Measurements from ENCODE around the gene PLA2G2D.
"Not testable (repeated sequence)": the region's sequence is repeated elsewhere in the genome, so short reads cannot be mapped to it uniquely, and the experiment has no call there.

PLA2G2D gene

GRCh38 chr1:20136249-20136648, 16.9 kb upstream of the PLA2G2D start:
- TF ChIP-seq SUZ12 (IDR thresholded peaks at IDR 0.05; ENCODE audit: extremely low read depth, insufficient read depth, insufficient read length) (no peak), YY1 (IDR thresholded peaks at IDR 0.05; ENCODE audit: insufficient read depth, insufficient read length) (no peak), ZNF274 (IDR thresholded peaks at IDR 0.05; ENCODE audit: low read depth, low read length) (no peak)
- Histone ChIP-seq H3K9ac (ENCODE audit: insufficient read length, low read depth) (no peak overlapping the region), H3K4me3 (ENCODE audit: insufficient read length, low read depth) (no peak overlapping the region), H3K27me3 (ENCODE audit: insufficient read depth, insufficient read length) (no peaks in the 10 kb centered on the region), H3K4me1 (ENCODE audit: insufficient read depth, insufficient read length) (no peaks in the 10 kb centered on the region), H3K36me3 (ENCODE audit: insufficient read depth, insufficient read length, low read length) (no peaks in the 10 kb centered on the region), H3K9me3 (ENCODE audit: insufficient read depth, low read length) (peaks cover 10% of the 10 kb centered on the region; the same call in 1 of the 2 replicates)
- DNase-seq (ENCODE audit: low read depth, low spot score), result no peak

GRCh38 chr1:20134995-20135394, 15.7 kb upstream of the PLA2G2D start:
- Histone ChIP-seq H3K27me3 (ENCODE audit: insufficient read depth, insufficient read length) (no peaks in the 10 kb centered on the region), H3K4me1 (ENCODE audit: insufficient read depth, insufficient read length) (no peaks in the 10 kb centered on the region), H3K9me3 (ENCODE audit: insufficient read depth, low read length) (peaks cover 10% of the 10 kb centered on the region; the same call in 1 of the 2 replicates), H3K36me3 (ENCODE audit: insufficient read depth, insufficient read length, low read length) (no peaks in the 10 kb centered on the region), H3K4me3 (ENCODE audit: insufficient read length, low read depth) (no peak overlapping the region), H3K9ac (ENCODE audit: insufficient read length, low read depth) (no peak overlapping the region)
- DNase-seq (ENCODE audit: low read depth, low spot score), result no peak
- TF ChIP-seq SUZ12 (IDR thresholded peaks at IDR 0.05; ENCODE audit: extremely low read depth, insufficient read depth, insufficient read length), result no peak
- no peak for TF ChIP-seq YY1 (IDR thresholded peaks at IDR 0.05; ENCODE audit: insufficient read depth, insufficient read length)
- TF ChIP-seq ZNF274 (IDR thresholded peaks at IDR 0.05; ENCODE audit: low read depth, low read length), result no peak

DNA sequence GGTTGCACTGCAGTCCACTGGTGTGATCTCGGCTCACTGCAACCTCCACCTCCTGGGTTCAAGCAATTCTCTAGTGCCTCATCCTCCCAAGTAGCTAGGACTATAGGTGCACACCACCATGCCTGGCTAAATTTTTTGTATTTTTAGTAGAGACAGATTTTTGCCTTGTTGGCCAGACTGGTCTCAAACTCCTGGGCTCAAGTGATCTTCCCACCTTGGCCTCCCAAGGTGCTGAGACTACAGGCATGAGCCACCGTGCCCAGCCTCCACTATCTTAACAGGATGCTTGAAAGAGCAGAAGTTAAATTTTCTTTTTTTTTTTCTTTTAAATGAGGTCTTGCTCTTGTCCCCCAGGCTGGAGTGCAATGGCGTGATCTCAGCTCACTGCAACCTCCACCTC, 11.2 kb upstream of the PLA2G2D start:
- DNase-seq (ENCODE audit: low read depth, low spot score); H3K9ac ChIP-seq (ENCODE audit: insufficient read length, low read depth); H3K4me3 ChIP-seq (ENCODE audit: insufficient read length, low read depth); H3K9me3 ChIP-seq (ENCODE audit: insufficient read depth, low read length); H3K36me3 ChIP-seq (ENCODE audit: insufficient read depth, insufficient read length, low read length); H3K27me3 ChIP-seq (ENCODE audit: insufficient read depth, insufficient read length); H3K4me1 ChIP-seq (ENCODE audit: insufficient read depth, insufficient read length): not testable (repeated sequence)

- DNase-seq (ENCODE audit: low read depth, low spot score), result no peak
- H3K4me1 ChIP-seq (ENCODE audit: insufficient read depth, insufficient read length), result no peaks in the 10 kb centered on the region
- no peak for TF ChIP-seq SUZ12 (IDR thresholded peaks at IDR 0.05; ENCODE audit: extremely low read depth, insufficient read depth, insufficient read length)
- TF ChIP-seq YY1 (IDR thresholded peaks at IDR 0.05; ENCODE audit: insufficient read depth, insufficient read length), result no peak
- no peak for TF ChIP-seq ZNF274 (IDR thresholded peaks at IDR 0.05; ENCODE audit: low read depth, low read length)
- no peak overlapping the region for H3K9ac ChIP-seq (ENCODE audit: insufficient read length, low read depth)
- no peak overlapping the region for H3K4me3 ChIP-seq (ENCODE audit: insufficient read length, low read depth)
- H3K9me3 ChIP-seq (ENCODE audit: insufficient read depth, low read length), result peaks cover 4% of the 10 kb centered on the region; the same call in 1 of the 2 replicates
- H3K27me3 ChIP-seq (ENCODE audit: insufficient read depth, insufficient read length), result no peaks in the 10 kb centered on the region
- no peaks in the 10 kb centered on the region for H3K36me3 ChIP-seq (ENCODE audit: insufficient read depth, insufficient read length, low read length)
Measured at GRCh38 chr1:20126806-20127440, 7.6 kb upstream of the PLA2G2D start.

DNA sequence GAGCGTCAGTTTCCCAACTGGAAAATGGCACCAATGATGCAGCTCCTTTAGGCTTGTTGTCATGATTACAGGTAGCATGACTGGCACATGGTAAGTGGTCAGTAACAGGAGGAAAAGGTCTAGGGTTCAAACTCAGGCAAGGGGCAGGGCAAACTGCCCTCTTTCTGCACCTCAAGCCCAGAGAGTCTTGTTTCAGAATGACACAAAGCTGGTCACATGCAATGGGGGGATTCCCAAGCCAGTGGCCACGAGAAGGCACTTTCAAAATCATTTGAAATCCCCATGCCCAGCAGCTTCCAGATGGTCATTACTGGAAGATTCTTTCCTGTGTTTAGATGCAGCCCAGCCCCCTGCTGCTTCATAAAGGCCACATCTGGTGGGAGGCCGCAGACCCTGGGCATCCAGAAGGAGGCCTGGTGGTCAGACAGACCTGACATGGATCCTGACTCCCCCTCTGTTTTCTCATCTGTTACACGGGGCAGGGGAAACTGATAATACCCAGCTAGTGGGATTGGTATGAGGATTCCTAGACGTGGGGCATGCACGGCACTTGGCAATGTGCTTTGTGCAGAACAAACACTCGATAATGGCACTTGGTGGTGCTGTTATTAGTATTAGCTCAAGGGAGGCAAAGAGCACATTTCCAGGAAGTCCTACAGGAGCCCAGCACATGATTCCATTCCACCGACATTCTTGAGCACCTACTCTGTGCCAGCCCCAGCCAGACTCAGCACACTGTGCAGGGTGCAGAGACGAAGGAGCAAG, 6.9 kb upstream of the PLA2G2D start:
- Histone ChIP-seq H3K4me3 (ENCODE audit: insufficient read length, low read depth) (no peak overlapping the region), H3K9ac (ENCODE audit: insufficient read length, low read depth) (no peak overlapping the region), H3K36me3 (ENCODE audit: insufficient read depth, insufficient read length, low read length) (no peaks in the 10 kb centered on the region), H3K9me3 (ENCODE audit: insufficient read depth, low read length) (peaks cover 4% of the 10 kb centered on the region; the same call in 1 of the 2 replicates), H3K4me1 (ENCODE audit: insufficient read depth, insufficient read length) (no peaks in the 10 kb centered on the region), H3K27me3 (ENCODE audit: insufficient read depth, insufficient read length) (no peaks in the 10 kb centered on the region)
- DNase-seq (ENCODE audit: low read depth, low spot score), result no peak
- no peak for TF ChIP-seq SUZ12 (IDR thresholded peaks at IDR 0.05; ENCODE audit: extremely low read depth, insufficient read depth, insufficient read length)
- TF ChIP-seq YY1 (IDR thresholded peaks at IDR 0.05; ENCODE audit: insufficient read depth, insufficient read length), result no peak

- DNase-seq (ENCODE audit: low read depth, low spot score), result no peak
- Histone ChIP-seq H3K4me1 (ENCODE audit: insufficient read depth, insufficient read length) (no peaks in the 10 kb centered on the region), H3K4me3 (ENCODE audit: insufficient read length, low read depth) (no peak overlapping the region), H3K9me3 (ENCODE audit: insufficient read depth, low read length) (peaks cover 4% of the 10 kb centered on the region; the same call in 1 of the 2 replicates), H3K27me3 (ENCODE audit: insufficient read depth, insufficient read length) (no peaks in the 10 kb centered on the region), H3K9ac (ENCODE audit: insufficient read length, low read depth) (no peak overlapping the region), H3K36me3 (ENCODE audit: insufficient read depth, insufficient read length, low read length) (no peaks in the 10 kb centered on the region)
- TF ChIP-seq SUZ12 (IDR thresholded peaks at IDR 0.05; ENCODE audit: extremely low read depth, insufficient read depth, insufficient read length) (no peak), ZNF274 (IDR thresholded peaks at IDR 0.05; ENCODE audit: low read depth, low read length) (no peak), YY1 (IDR thresholded peaks at IDR 0.05; ENCODE audit: insufficient read depth, insufficient read length) (no peak)
Measured at GRCh38 chr1:20125100-20125499, 5.8 kb upstream of the PLA2G2D start.

DNA sequence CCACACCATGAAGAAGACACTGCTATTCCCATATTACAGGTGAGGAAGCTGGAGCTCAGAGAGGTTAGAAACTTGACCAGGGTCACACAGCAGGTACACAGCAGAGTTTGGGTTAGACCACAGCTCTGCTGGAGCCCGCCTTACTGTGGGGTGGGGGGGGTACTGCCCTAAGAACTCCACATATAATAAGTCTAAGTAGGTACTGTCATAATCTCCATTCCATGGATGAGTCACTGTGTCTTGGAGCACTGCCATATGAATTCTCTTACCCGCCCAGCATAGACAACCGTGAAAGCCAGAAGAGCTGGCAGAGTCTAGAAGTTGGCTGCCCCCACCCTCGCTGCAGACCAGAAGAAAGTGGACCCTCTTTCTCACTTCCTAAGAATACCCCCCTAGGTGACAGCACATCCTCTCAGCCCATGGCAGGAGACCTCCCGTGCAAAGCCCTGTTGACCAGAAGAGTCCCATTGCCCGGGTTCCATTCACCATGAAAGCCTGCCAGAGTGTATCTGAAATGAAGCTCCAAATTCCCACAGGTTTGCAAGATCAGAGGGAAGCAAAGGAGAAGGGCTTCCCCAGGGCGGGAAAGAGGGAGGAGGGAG, 5.2 kb upstream of the PLA2G2D start:
- H3K36me3 ChIP-seq (ENCODE audit: insufficient read depth, insufficient read length, low read length), result no peaks in the 10 kb centered on the region
- no peaks in the 10 kb centered on the region for H3K27me3 ChIP-seq (ENCODE audit: insufficient read depth, insufficient read length)
- DNase-seq (ENCODE audit: low read depth, low spot score), result no peak
- TF ChIP-seq YY1 (IDR thresholded peaks at IDR 0.05; ENCODE audit: insufficient read depth, insufficient read length) (no peak), SUZ12 (IDR thresholded peaks at IDR 0.05; ENCODE audit: extremely low read depth, insufficient read depth, insufficient read length) (no peak), ZNF274 (IDR thresholded peaks at IDR 0.05; ENCODE audit: low read depth, low read length) (no peak)
- no peaks in the 10 kb centered on the region for H3K9me3 ChIP-seq (ENCODE audit: insufficient read depth, low read length)
- H3K4me1 ChIP-seq (ENCODE audit: insufficient read depth, insufficient read length), result no peaks in the 10 kb centered on the region
- H3K4me3 ChIP-seq (ENCODE audit: insufficient read length, low read depth), result no peak overlapping the region
- H3K9ac ChIP-seq (ENCODE audit: insufficient read length, low read depth), result no peak overlapping the region
